Activated CD4-positive, alpha-beta T cell treated with anti-CD3 and anti-CD28 coated beads, Interleukin-2, Interleukin-6, amounts not matched to agents 100 ng/mL and 50 ng/mL, durations not matched to agents 16 hours and 8 hours (primary cell): ENCODE measurements around the gene OR8H2.
"Not testable (repeated sequence)": the region's sequence is repeated elsewhere in the genome, so short reads cannot be mapped to it uniquely, and the experiment has no call there.

ENCODE experiments used
- DNase-seq: peaks from one replicate; pipeline ENCODE4 v3.0.0-alpha.2; 2020

Gene OR8H2

GRCh38 chr11:56103210-56103737, at the start of gene OR8H2:
OR8H2 (plus strand) TSS chr11:56103687; CDS start chr11:56105043, 1,356 bp downstream.
- DNase-seq, result no peak

GRCh38 chr11:56056366-56056765, 47.1 kb upstream of the OR8H2 start:
- DNase-seq, result not testable (repeated sequence)

- DNase-seq, result not testable (repeated sequence)
These were observed 45.7 kb upstream of the OR8H2 start for GRCh38 chr11:56057661-56058237.

- DNase-seq, result not testable (repeated sequence)
These were observed 45.2 kb upstream of the OR8H2 start for GRCh38 chr11:56058260-56058780.

GRCh38 chr11:56066980-56067379, 36.5 kb upstream of the OR8H2 start:
- no peak for DNase-seq

GRCh38 chr11:56089697-56090096, 13.8 kb upstream of the OR8H2 start:
- no peak for DNase-seq

GRCh38 chr11:56093008-56093407, 10.5 kb upstream of the OR8H2 start, which contains the start of gene OR8I2:
OR8I2 (plus strand) TSS chr11:56093308; CDS start chr11:56093308, 0 bp downstream.
- no peak for DNase-seq

GRCh38 chr11:56122073-56122472, 18.6 kb downstream of the OR8H2 start, which contains the start of gene OR8H3:
OR8H3 (plus strand) TSS chr11:56122373; CDS start chr11:56122373, 0 bp downstream.
- DNase-seq, result no peak

- no peak for DNase-seq
These were observed 36.7 kb downstream of the OR8H2 start, which contains the start of gene OR8J3 for GRCh38 chr11:56140151-56140661. OR8J3 (minus strand) TSS chr11:56140201; CDS start chr11:56137718, 2,483 bp downstream.

- DNase-seq, result not testable (repeated sequence)
These were observed 40.2 kb downstream of the OR8H2 start for GRCh38 chr11:56143681-56144080.

GRCh38 chr11:56151376-56151775, 47.9 kb downstream of the OR8H2 start:
- no peak for DNase-seq

- DNase-seq, result no peak
These were observed 48.8 kb downstream of the OR8H2 start for GRCh38 chr11:56152333-56152732.
